ENCODE data around the gene BMAL1. TPM values are rescaled to one million over a fixed set of nuclear protein-coding genes. Genes with fewer than 3 reads are reported as not detected.

BMAL1 gene
- total RNA-seq, 1 experiment from 2014 or later: 19.9 TPM

GRCh38 chr11:13291361-13291760, 13.8 kb downstream of the BMAL1 start:
- DNase-seq (ENCODE audit: low spot score): no peak

- DNase-seq (ENCODE audit: low spot score): no peak
These were observed 14.2 kb downstream of the BMAL1 start for GRCh38 chr11:13291800-13292199.

- no peak for DNase-seq (ENCODE audit: low spot score)
These were observed 15.4 kb downstream of the BMAL1 start for GRCh38 chr11:13292970-13293369.

GRCh38 chr11:13294178-13294577, 16.6 kb downstream of the BMAL1 start:
- no peak for DNase-seq (ENCODE audit: low spot score)

GRCh38 chr11:13294771-13295579, 17.4 kb downstream of the BMAL1 start:
- no peak for DNase-seq (ENCODE audit: low spot score)

GRCh38 chr11:13297308-13297916, 19.8 kb downstream of the BMAL1 start:
- DNase-seq (ENCODE audit: low spot score): no peak

- DNase-seq (ENCODE audit: low spot score): no peak
These were observed 20.3 kb downstream of the BMAL1 start for GRCh38 chr11:13297917-13298356.

GRCh38 chr11:13298765-13299164, 21.2 kb downstream of the BMAL1 start:
- DNase-seq (ENCODE audit: low spot score): no peak

- no peak for DNase-seq (ENCODE audit: low spot score)
These were observed 23.9 kb downstream of the BMAL1 start for GRCh38 chr11:13301522-13301921.

GRCh38 chr11:13302420-13302958, 24.9 kb downstream of the BMAL1 start:
- no peak for DNase-seq (ENCODE audit: low spot score)

GRCh38 chr11:13303668-13304649, 26.4 kb downstream of the BMAL1 start:
- DNase-seq (ENCODE audit: low spot score): no peak

GRCh38 chr11:13304655-13305335, 27.2 kb downstream of the BMAL1 start:
- DNase-seq (ENCODE audit: low spot score): no peak

- no peak for DNase-seq (ENCODE audit: low spot score)
These were observed 31.1 kb downstream of the BMAL1 start for GRCh38 chr11:13308704-13309103.

GRCh38 chr11:13309156-13309555, 31.6 kb downstream of the BMAL1 start:
- DNase-seq (ENCODE audit: low spot score): no peak

GRCh38 chr11:13310443-13310842, 32.9 kb downstream of the BMAL1 start:
- DNase-seq (ENCODE audit: low spot score): no peak

- DNase-seq (ENCODE audit: low spot score): no peak
These were observed 34.0 kb downstream of the BMAL1 start for GRCh38 chr11:13311570-13311969.

GRCh38 chr11:13313005-13313819, 35.6 kb downstream of the BMAL1 start:
- no peak for DNase-seq (ENCODE audit: low spot score)

- no peak for DNase-seq (ENCODE audit: low spot score)
These were observed 37.2 kb downstream of the BMAL1 start for GRCh38 chr11:13314676-13315394.
